ENCODE data around the gene PRR30. TPM values are rescaled to one million over a fixed set of nuclear protein-coding genes. Genes with fewer than 3 reads are reported as not detected.

Gene PRR30
- polyA plus RNA-seq, 1 experiment = not detected

GRCh38 chr2:27091746-27092695, 47.2 kb downstream of the PRR30 start:
- Histone ChIP-seq H3K9me3 (ENCODE audit: control insufficient read depth, insufficient read depth, low read length) (no peaks in the 10 kb centered on the region), H3K27me3 (ENCODE audit: control insufficient read depth, insufficient read depth, low read length) (no peaks in the 10 kb centered on the region), H3K27ac (ENCODE audit: low read depth, low read length) (no peak overlapping the region), H3K4me3 (ENCODE audit: low read depth, low read length) (no peak overlapping the region)
- no peak for TF ChIP-seq CTCF (IDR thresholded peaks at IDR 0.05; ENCODE audit: low read depth, low read length)
- POLR2A ChIA-PET = no interaction called here
- DNase-seq (ENCODE audit: low read depth, low spot score) = no peak
- CTCF ChIA-PET = no interaction called here

GRCh38 chr2:27089111-27089954, 49.9 kb downstream of the PRR30 start:
- H3K4me3 ChIP-seq (ENCODE audit: low read depth, low read length) = no peak overlapping the region
- no peak for TF ChIP-seq CTCF (IDR thresholded peaks at IDR 0.05; ENCODE audit: low read depth, low read length)
- DNase-seq (ENCODE audit: low read depth, low spot score) = no peak
- ChIA-PET CTCF (interaction anchor here (0.6 to 1.0 kb wide), 4 partner anchors 44 to 662 kb away, joined by 3 to 10 read pairs (median 3); no protein-coding TSS in a partner anchor), POLR2A (interaction anchor here (0.9 to 1.4 kb wide), 3 partner anchors 18 to 24 kb away, joined by 3 to 5 read pairs (median 3); partner anchors contain the start of gene OST4)
- no peak overlapping the region for H3K27ac ChIP-seq (ENCODE audit: low read depth, low read length)
- H3K27me3 ChIP-seq (ENCODE audit: control insufficient read depth, insufficient read depth, low read length) = no peaks in the 10 kb centered on the region
- H3K9me3 ChIP-seq (ENCODE audit: control insufficient read depth, insufficient read depth, low read length) = no peaks in the 10 kb centered on the region

GRCh38 chr2:27088634-27089033, 50.6 kb downstream of the PRR30 start:
- Histone ChIP-seq H3K27ac (ENCODE audit: low read depth, low read length) (no peak overlapping the region), H3K4me3 (ENCODE audit: low read depth, low read length) (no peak overlapping the region), H3K27me3 (ENCODE audit: control insufficient read depth, insufficient read depth, low read length) (no peaks in the 10 kb centered on the region), H3K9me3 (ENCODE audit: control insufficient read depth, insufficient read depth, low read length) (no peaks in the 10 kb centered on the region)
- TF ChIP-seq CTCF (IDR thresholded peaks at IDR 0.05; ENCODE audit: low read depth, low read length) = no peak
- ChIA-PET POLR2A (interaction anchor here (0.9 to 1.4 kb wide), 2 partner anchors 17 to 20 kb away, joined by 3 to 5 read pairs; partner anchors contain the start of gene OST4), CTCF (interaction anchor here (0.6 to 1.0 kb wide), 2 partner anchors 45 to 103 kb away, joined by 3 read pairs; no protein-coding TSS in a partner anchor)
- no peak for DNase-seq (ENCODE audit: low read depth, low spot score)

GRCh38 chr2:27087823-27088410, 51.3 kb downstream of the PRR30 start:
- DNase-seq (ENCODE audit: low read depth, low spot score) = no peak
- H3K27me3 ChIP-seq (ENCODE audit: control insufficient read depth, insufficient read depth, low read length) = no peaks in the 10 kb centered on the region
- no peak for TF ChIP-seq CTCF (IDR thresholded peaks at IDR 0.05; ENCODE audit: low read depth, low read length)
- POLR2A ChIA-PET = interaction anchor here (0.8 to 7.7 kb wide), 4 partner anchors 20 to 230 kb away, joined by 3 to 53 read pairs (median 7); partner anchors contain the start of gene AGBL5
- H3K27ac ChIP-seq (ENCODE audit: low read depth, low read length) = no peak overlapping the region
- CTCF ChIA-PET = interaction anchor here (0.6 to 1.5 kb wide), 7 partner anchors 36 to 215 kb away, joined by 3 to 6 read pairs (median 4); no protein-coding TSS in a partner anchor
- H3K9me3 ChIP-seq (ENCODE audit: control insufficient read depth, insufficient read depth, low read length) = no peaks in the 10 kb centered on the region
- no peak overlapping the region for H3K4me3 ChIP-seq (ENCODE audit: low read depth, low read length)

Other genes starting within 250 kb of the PRR30 start
- gene MAPRE3, start 168.8 kb downstream of the PRR30 start, polyA plus RNA-seq (2011; rRNA removed) = 16.4 and 16.8 TPM in 2 replicates
- gene TMEM214, start 106.4 kb downstream of the PRR30 start, polyA plus RNA-seq (2011; rRNA removed) = 121 and 145 TPM in 2 replicates
- gene AGBL5, start 87.7 kb downstream of the PRR30 start, polyA plus RNA-seq (2011; rRNA removed) = 40.9 and 41.6 TPM in 2 replicates
- gene OST4, start 67.8 kb downstream of the PRR30 start, polyA plus RNA-seq (2011; rRNA removed) = 679 and 783 TPM in 2 replicates
- 68.3 and 96.0 TPM in 2 replicates for gene EMILIN1, start 60.8 kb downstream of the PRR30 start, polyA plus RNA-seq (2011; rRNA removed)
- gene KHK, start 52.6 kb downstream of the PRR30 start, polyA plus RNA-seq (2011; rRNA removed) = 0.37 and 0.79 TPM in 2 replicates
- gene CGREF1, start 20.3 kb downstream of the PRR30 start, polyA plus RNA-seq (2011; rRNA removed) = 0.71 and 0.74 TPM in 2 replicates
- gene ABHD1, start 15.6 kb downstream of the PRR30 start, polyA plus RNA-seq (2011; rRNA removed) = 0.10 TPM in 1 of 2 replicates, not detected in the other
- gene PREB, start 4.8 kb downstream of the PRR30 start, polyA plus RNA-seq (2011; rRNA removed) = 44.9 and 57.3 TPM in 2 replicates
- gene TCF23, start 9.6 kb upstream of the PRR30 start, polyA plus RNA-seq (2011; rRNA removed) = not detected in 2 replicates
- gene ATRAID, start 72.6 kb upstream of the PRR30 start, polyA plus RNA-seq (2011; rRNA removed) = 219 and 233 TPM in 2 replicates
- 22.0 and 23.2 TPM in 2 replicates for gene SLC5A6, start 72.9 kb upstream of the PRR30 start, polyA plus RNA-seq (2011; rRNA removed)
- 17.8 and 23.4 TPM in 2 replicates for gene CAD, start 78.0 kb upstream of the PRR30 start, polyA plus RNA-seq (2011; rRNA removed)
- 0.04 and 0.07 TPM in 2 replicates for gene SLC30A3, start 123.6 kb upstream of the PRR30 start, polyA plus RNA-seq (2011; rRNA removed)
- gene DNAJC5G, start 136.0 kb upstream of the PRR30 start, polyA plus RNA-seq (2011; rRNA removed) = not detected in 2 replicates
- gene TRIM54, start 143.0 kb upstream of the PRR30 start, polyA plus RNA-seq (2011; rRNA removed) = 0.05 TPM in 1 of 2 replicates, not detected in the other
- gene UCN, start 169.0 kb upstream of the PRR30 start, polyA plus RNA-seq (2011; rRNA removed) = 0.40 TPM in 1 of 2 replicates, not detected in the other
- 183 and 191 TPM in 2 replicates for gene MPV17, start 183.7 kb upstream of the PRR30 start, polyA plus RNA-seq (2011; rRNA removed)
- 39.0 TPM in 2 replicates for gene GTF3C2, start 217.4 kb upstream of the PRR30 start, polyA plus RNA-seq (2011; rRNA removed)
- gene EIF2B4, start 230.9 kb upstream of the PRR30 start, polyA plus RNA-seq (2011; rRNA removed) = 43.0 and 52.2 TPM in 2 replicates
- 123 and 137 TPM in 2 replicates for gene SNX17, start 231.2 kb upstream of the PRR30 start, polyA plus RNA-seq (2011; rRNA removed)
- 7.4 and 11.1 TPM in 2 replicates for gene ZNF513, start 241.3 kb upstream of the PRR30 start, polyA plus RNA-seq (2011; rRNA removed)